Measurements from ENCODE around the gene GRK3. TPM values are rescaled to one million over a fixed set of nuclear protein-coding genes. Genes with fewer than 3 reads are reported as not detected.

GRK3 gene
- total RNA-seq, 1 experiment from 2014 or later: 14.6 TPM

GRCh38 chr22:25624476-25624875 lies 60.0 kb downstream of the GRK3 start:
- Histone ChIP-seq H3K9me2 (ENCODE audit: insufficient read depth) (no peaks in the 10 kb centered on the region), H3K27me3 (ENCODE audit: insufficient read depth, low read length) (no peaks in the 10 kb centered on the region), H3K9ac (ENCODE audit: low read length) (no peak overlapping the region), H2AFZ (ENCODE audit: low read depth, low read length, poor library complexity, severe bottlenecking) (no peak overlapping the region), H4K20me1 (ENCODE audit: insufficient read depth) (no peaks in the 10 kb centered on the region), H3K27ac (ENCODE audit: low read depth, low read length) (no peak overlapping the region), H3K4me1 (ENCODE audit: control insufficient read depth in 1 of 2, insufficient read depth in 2 of 2, low read length in 2 of 2) (no peaks in the 10 kb centered on the region), H3K79me2 (ENCODE audit: insufficient read depth, low read length) (no peaks in the 10 kb centered on the region), H3K36me3 (ENCODE audit: control insufficient read depth in 1 of 2, insufficient read depth in 2 of 2, low read length in 2 of 2) (no peaks in the 10 kb centered on the region), H3K9me3 (ENCODE audit: control insufficient read depth in 1 of 2, insufficient read depth in 1 of 2, low read depth in 1 of 2, low read length in 2 of 2) (no peaks in the 10 kb centered on the region), H3K4me3 (replicated peaks in 1 of 2; ENCODE audit: low read depth in 1 of 2, low read length in 2 of 2) (no peak overlapping the region), H3K4me2 (ENCODE audit: low read length) (no peak overlapping the region)
- CTCF ChIA-PET: no interaction called here
- intact Hi-C loops (cut with micrococcal nuclease): no loop called here
- RAD21 ChIA-PET (ENCODE audit: low non-redundant PET in 1 of 2, low total read pairs in 2 of 2, uncharacterized antibody in 2 of 2, unreplicated experiment in 2 of 2): no interaction called here
- DNase-seq (ENCODE audit: low read depth, low spot score) (no peak), ATAC-seq (no peak)
- POLR2A ChIA-PET: no interaction called here
- no peak for TF ChIP-seq REST (IDR thresholded peaks at IDR 0.05; ENCODE audit: low read depth)
- TF ChIP-seq JUND (IDR thresholded peaks at IDR 0.05): no peak
- TF ChIP-seq SIN3A (IDR thresholded peaks at IDR 0.05; ENCODE audit: low read depth): no peak
- no peak for TF ChIP-seq EZH2 (IDR thresholded peaks at IDR 0.05)
- no peak for TF ChIP-seq SRF (IDR thresholded peaks at IDR 0.05; ENCODE audit: low read depth)
- TF ChIP-seq CEBPB (IDR thresholded peaks at IDR 0.05; ENCODE audit: low read depth): no peak
- TF ChIP-seq CTCF (IDR thresholded peaks at IDR 0.05 in 2 of 3, conservative IDR thresholded peaks at IDR 0.05 in 1 of 3; ENCODE audit: borderline replicate concordance in 1 of 3, insufficient read depth in 1 of 3, low read depth in 2 of 3, low read length in 2 of 3): no peak
- TF ChIP-seq EGR1 (IDR thresholded peaks at IDR 0.05; ENCODE audit: low read depth): no peak
- TF ChIP-seq ELF1 (IDR thresholded peaks at IDR 0.05; ENCODE audit: borderline replicate concordance, low read depth): no peak
- no peak for TF ChIP-seq CBX3 (IDR thresholded peaks at IDR 0.05; ENCODE audit: low read depth)
- no peak for TF ChIP-seq FOSL1 (IDR thresholded peaks at IDR 0.05; ENCODE audit: low read depth)
- TF ChIP-seq SP1 (IDR thresholded peaks at IDR 0.05; ENCODE audit: low read depth): no peak
- no peak for TF ChIP-seq MAX (IDR thresholded peaks at IDR 0.05)
- TF ChIP-seq ZFX (IDR thresholded peaks at IDR 0.05): no peak
- TF ChIP-seq ZBTB33 (IDR thresholded peaks at IDR 0.05; ENCODE audit: extremely low read depth, insufficient replicate concordance, low read length): no peak
- no peak for TF ChIP-seq EZH2phosphoT487 (IDR thresholded peaks at IDR 0.05; ENCODE audit: borderline replicate concordance)
- no peak for TF ChIP-seq YY1 (IDR thresholded peaks at IDR 0.05; ENCODE audit: extremely low read depth, insufficient replicate concordance, low read depth, low read length)
- BruUV-seq (replicated peaks): no TSS peak
